Prostate gland (tissue), 2 donors: ENCODE data around the gene GPR75.

ENCODE experiments used
- CTCF ChIP-seq, 4 experiments: fragments of 200-600 bp in 2 of 4; fragments of 450-650 bp in 2 of 4; sonication (generic) in 2 of 4; IDR thresholded peaks; 1 replicate in 3 of 4; 2 replicates in 1 of 4; pipeline ENCODE4 v1.5.1; 2016 to 2019; ENCODE audit warnings: antibody characterized with exemption in 4 of 4, mild to moderate bottlenecking in 2 of 4, moderate library complexity in 2 of 4
- POLR2A ChIP-seq: fragments of 450-650 bp; IDR thresholded peaks from one replicate; pipeline ENCODE4 v1.6.1; 2016; ENCODE audit warnings: antibody characterized with exemption, mild to moderate bottlenecking
- POLR2AphosphoS5 ChIP-seq: sonication (generic); formaldehyde crosslinking; IDR thresholded peaks from one replicate; pipeline ENCODE4 v1.6.1; 2017; ENCODE audit warnings: antibody characterized with exemption

GRCh38 chr2:53821810-53822209 is 38.0 kb downstream of the GPR75 start:
- no peak for TF ChIP-seq CTCF (IDR thresholded peaks at IDR 0.05)
- TF ChIP-seq POLR2A, result no peak
- no peak for TF ChIP-seq POLR2AphosphoS5
